ENCODE measurements around the gene PCBP4.

DNA sequence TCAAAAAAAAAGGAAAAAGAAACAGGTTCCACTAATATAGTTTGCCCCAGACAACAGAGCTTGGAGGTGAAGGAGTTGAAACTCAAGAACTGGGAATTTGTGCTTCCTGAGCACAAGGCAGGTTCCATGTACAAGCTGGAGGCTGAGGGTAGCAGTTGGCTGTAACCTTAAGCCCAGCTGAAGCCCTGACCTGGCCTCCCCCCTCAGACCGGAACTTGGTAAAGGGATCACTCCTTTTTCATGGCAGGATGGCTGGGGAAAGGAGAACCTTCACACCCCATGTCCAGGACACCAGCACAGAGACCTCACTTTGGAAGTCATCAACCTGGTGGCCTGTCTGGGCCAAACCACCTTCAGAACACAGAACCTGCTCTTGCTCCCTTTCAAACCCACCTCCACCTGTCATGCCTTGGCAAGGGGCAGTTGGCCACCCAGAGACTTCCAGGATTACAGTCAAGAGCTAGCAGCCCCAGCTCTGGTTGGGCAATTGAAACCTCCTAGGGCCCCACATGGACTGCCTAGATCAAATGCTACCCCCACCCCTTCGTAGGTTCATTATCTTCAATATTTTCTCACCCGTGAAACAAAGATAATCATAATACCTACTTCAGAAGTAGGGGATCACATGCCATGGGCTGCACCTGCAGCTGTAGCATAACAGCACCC lies 24.9 kb upstream of the PCBP4 start:
- TF ChIP-seq CTCF (IDR thresholded peaks at IDR 0.05) (no peak), POLR2A (IDR thresholded peaks at IDR 0.05) (no peak)

All from body of pancreas (tissue), 4 donors.